Subcutaneous preadipocyte (primary cell): ENCODE data around the gene TIMM44. TPM values are rescaled to one million over a fixed set of nuclear protein-coding genes. Genes with fewer than 3 reads are reported as not detected.

ENCODE experiments used
- total RNA-seq: library from RNA; depleted of rRNA; stranded (reverse); fragments of >200 nt; gene quantifications from 2 replicates; pipeline ENCODE4 v1.2.3, GENCODE V29; 2012

Gene TIMM44
- 51.6 and 53.3 TPM in 2 replicates for total RNA-seq

GRCh38 chr19:7943444-7944176, at the start of gene TIMM44:
TIMM44 (minus strand) TSS chr19:7943666; CDS start chr19:7943651, 15 bp downstream.

GRCh38 chr19:7926021-7926726, 17.3 kb downstream of the TIMM44 start, which contains the start of gene CTXN1:
CTXN1 (minus strand) TSS chr19:7926135; CDS start chr19:7925538, 597 bp downstream.

GRCh38 chr19:7919610-7920518, 23.6 kb downstream of the TIMM44 start, which contains the start of gene SNAPC2:
SNAPC2 (plus strand) TSS chr19:7920338; CDS start chr19:7920367, 29 bp downstream.

GRCh38 chr19:7914598-7915045, 28.8 kb downstream of the TIMM44 start, which contains the start of gene TGFBR3L:
TGFBR3L (plus strand) TSS chr19:7914830.

GRCh38 chr19:7903244-7904073, 40.0 kb downstream of the TIMM44 start, which contains the start of gene MAP2K7:
MAP2K7 (plus strand) TSS chr19:7903877; CDS start chr19:7903945, 68 bp downstream.

GRCh38 chr19:7888145-7888825, 55.2 kb downstream of the TIMM44 start, which contains the start of gene LRRC8E:
LRRC8E (plus strand) TSS chr19:7888510; CDS start chr19:7895604, 7,094 bp downstream.

Other genes starting within 250 kb of the TIMM44 start
- not detected in 2 replicates for gene FCER2, start 241.5 kb downstream of the TIMM44 start, total RNA-seq
- not detected in 2 replicates for gene CLEC4G, start 211.6 kb downstream of the TIMM44 start, total RNA-seq
- gene CD209, start 196.1 kb downstream of the TIMM44 start, total RNA-seq, result not detected in 2 replicates
- not detected in 2 replicates for gene CLEC4M, start 180.4 kb downstream of the TIMM44 start, total RNA-seq
- 19.5 and 19.7 TPM in 2 replicates for gene EVI5L, start 113.4 kb downstream of the TIMM44 start, total RNA-seq
- gene PRR36, start 69.3 kb downstream of the TIMM44 start, total RNA-seq, result not detected in 2 replicates
- 5.1 and 6.2 TPM in 2 replicates for gene LRRC8E, start 55.2 kb downstream of the TIMM44 start, total RNA-seq
- 8.5 and 14.1 TPM in 2 replicates for gene MAP2K7, start 39.8 kb downstream of the TIMM44 start, total RNA-seq
- 0.37 and 0.78 TPM in 2 replicates for gene TGFBR3L, start 28.8 kb downstream of the TIMM44 start, total RNA-seq
- gene SNAPC2, start 23.3 kb downstream of the TIMM44 start, total RNA-seq, result 27.4 and 31.6 TPM in 2 replicates
- gene CTXN1, start 17.5 kb downstream of the TIMM44 start, total RNA-seq, result 0.73 and 0.78 TPM in 2 replicates
- gene ELAVL1, start 62.0 kb upstream of the TIMM44 start, total RNA-seq, result 22.4 and 40.3 TPM in 2 replicates
- gene CCL25, start 109.1 kb upstream of the TIMM44 start, total RNA-seq, result not detected in 2 replicates
- gene FBN3, start 205.9 kb upstream of the TIMM44 start, total RNA-seq, result not detected in 2 replicates